SK-N-SH (cell line): ENCODE measurements around the gene ZNF683. TPM values are rescaled to one million over a fixed set of nuclear protein-coding genes. Genes with fewer than 3 reads are reported as not detected.
A peak's percentile ranks its signal among the peaks of the same experiment; 100 is the strongest.

Experiments
- CTCF ChIA-PET: fragments of 300-600, 350-600 bp; formaldehyde crosslinking; extraction: SDS; loops from one replicate; lab custom pipeline; 2021; lab: Yijun Ruan, JAX
- POLR2A ChIA-PET: fragments of 350-600 bp; sonication (Branson Sonifier 250); formaldehyde crosslinking; extraction: SDS; loops from one replicate; lab custom pipeline; 2020; ENCODE audit warnings: antibody characterized with exemption, inconsistent platforms; lab: Yijun Ruan, JAX
- DNase-seq: peaks from one replicate; pipeline ENCODE4 v3.0.0; 2012
- H2AFZ ChIP-seq: fragments of 200-600 bp; sonication (generic); 2 replicates; pipeline ENCODE4 v1.8.1; 2016; ENCODE audit warnings: antibody characterized with exemption, mild to moderate bottlenecking, low read depth
- H3F3A ChIP-seq: fragments of 200-600 bp; sonication (generic); replicated peaks from 2 replicates; pipeline ENCODE3; 2016; ENCODE audit warnings: antibody characterized with exemption, mild to moderate bottlenecking; ENCODE audit not compliant: insufficient read depth
- H3K27ac ChIP-seq, 2 experiments: fragments of 200-500 bp in 1 of 2; fragments of 200-600 bp in 1 of 2; sonication (Bioruptor generic) in 1 of 2; sonication (generic), shearing (Covaris generic) in 1 of 2; 2 replicates each; pipeline versions ENCODE4 v1.5.1 to v1.6.1; 2014 to 2016; ENCODE audit warnings: low read depth in 2 of 2, inconsistent platforms in 1 of 2, low read length in 1 of 2, mild to moderate bottlenecking in 1 of 2, mixed read lengths in 1 of 2
- H3K27me3 ChIP-seq: fragments of 200-600 bp; sonication (generic), shearing (Covaris generic); 2 replicates; pipeline ENCODE4 v1.6.1; 2016; ENCODE audit warnings: mixed run types; ENCODE audit not compliant: insufficient read depth
- H3K36me3 ChIP-seq, 2 experiments: fragments of 200-500 bp in 1 of 2; fragments of 200-600 bp in 1 of 2; sonication (Bioruptor generic) in 1 of 2; sonication (generic) in 1 of 2; replicated peaks in 1 of 2; 2 replicates each; pipeline versions ENCODE3 to v1.5.1; 2014 to 2016; ENCODE audit warnings: low read length in 1 of 2, mild to moderate bottlenecking in 1 of 2; ENCODE audit not compliant: insufficient read depth in 2 of 2, control insufficient read depth in 1 of 2
- H3K4me1 ChIP-seq, 2 experiments: fragments of 200-500 bp in 1 of 2; fragments of 200-600 bp in 1 of 2; sonication (Bioruptor generic) in 1 of 2; sonication (generic), shearing (Covaris generic) in 1 of 2; 2 replicates each; pipeline versions ENCODE4 v1.5.1 to v1.6.1; 2014 to 2016; ENCODE audit warnings: low read depth in 1 of 2, low read length in 1 of 2, mixed run types in 1 of 2; ENCODE audit not compliant: insufficient read depth in 2 of 2, control insufficient read depth in 1 of 2
- H3K4me2 ChIP-seq: fragments of 200-600 bp; sonication (generic), shearing (Covaris generic); 2 replicates; pipeline ENCODE4 v1.6.1; 2017; ENCODE audit warnings: mixed run types
- H3K4me3 ChIP-seq, 2 experiments: fragments of 200-500 bp in 1 of 2; fragments of 200-600 bp in 1 of 2; sonication (Bioruptor generic) in 1 of 2; sonication (generic), shearing (Covaris generic) in 1 of 2; 2 replicates each; pipeline versions ENCODE4 v1.5.1 to v1.8.1; 2014 to 2016; ENCODE audit warnings: low read depth in 2 of 2, inconsistent platforms in 1 of 2, low read length in 1 of 2, mild to moderate bottlenecking in 1 of 2, mixed read lengths in 1 of 2, moderate library complexity in 1 of 2
- H3K79me2 ChIP-seq: fragments of 200-600 bp; sonication (generic); 2 replicates; pipeline ENCODE4 v1.8.1; 2017; ENCODE audit warnings: mild to moderate bottlenecking; ENCODE audit not compliant: insufficient read depth
- H3K9ac ChIP-seq: fragments of 200-600 bp; sonication (generic); 2 replicates; pipeline ENCODE4 v1.6.1; 2017; ENCODE audit warnings: mixed run types
- H3K9me2 ChIP-seq: fragments of 200-600 bp; sonication (generic); 2 replicates; pipeline ENCODE4 v1.6.1; 2017; ENCODE audit warnings: mixed run types
- H3K9me3 ChIP-seq: fragments of 200-600 bp; sonication (generic); 2 replicates; pipeline ENCODE4 v1.6.1; 2017; ENCODE audit warnings: mixed run types, mild to moderate bottlenecking, moderate library complexity
- H4K20me1 ChIP-seq: fragments of 200-600 bp; sonication (generic); 2 replicates; pipeline ENCODE4 v1.6.1; 2017; ENCODE audit warnings: mild to moderate bottlenecking, mixed run types; ENCODE audit not compliant: insufficient read depth
- ELF1 ChIP-seq: IDR thresholded peaks from 2 replicates; pipeline ENCODE4 v1.4.0; 2012
- EZH2phosphoT487 ChIP-seq: fragments of 200-600 bp; sonication (generic); IDR thresholded peaks from 2 replicates; pipeline ENCODE4 v1.6.1; 2017; ENCODE audit warnings: low read depth, mixed run types, mild to moderate bottlenecking, antibody characterized with exemption, moderate library complexity, borderline replicate concordance
- FOXJ3 ChIP-seq: sonication (generic); formaldehyde crosslinking; IDR thresholded peaks from 2 replicates; pipeline ENCODE4 v1.5.1; 2020; ENCODE audit warnings: mild to moderate bottlenecking, missing genetic modification reagents
- FOXM1 ChIP-seq: IDR thresholded peaks from 2 replicates; pipeline ENCODE4 v1.4.0; 2012; ENCODE audit warnings: low read depth, mild to moderate bottlenecking
- GABPA ChIP-seq: IDR thresholded peaks from 2 replicates; pipeline ENCODE4 v1.4.0; 2012; ENCODE audit warnings: low read depth, mild to moderate bottlenecking
- JUND ChIP-seq: IDR thresholded peaks from 2 replicates; pipeline ENCODE4 v1.4.0; 2012
- MXI1 ChIP-seq: IDR thresholded peaks from 2 replicates; pipeline ENCODE4 v1.6.1; 2012; ENCODE audit warnings: mild to moderate bottlenecking, low read depth, low read length, improper control_type of control experiment
- NFIC ChIP-seq: IDR thresholded peaks from 2 replicates; pipeline ENCODE4 v1.4.0; 2012; ENCODE audit warnings: borderline replicate concordance
- NRF1 ChIP-seq: IDR thresholded peaks from 2 replicates; pipeline ENCODE4 v1.6.1; 2012; ENCODE audit warnings: low read depth, mild to moderate bottlenecking, low read length
- POLR2AphosphoS5 ChIP-seq: IDR thresholded peaks from 2 replicates; pipeline ENCODE4 v1.6.1; 2012; ENCODE audit warnings: low read depth, low read length
- RAD21 ChIP-seq: IDR thresholded peaks from 2 replicates; pipeline ENCODE4 v1.6.1; 2012; ENCODE audit warnings: mild to moderate bottlenecking, low read length
- RCOR1 ChIP-seq: fragments of 150-350 bp; IDR thresholded peaks from 2 replicates; pipeline ENCODE4 v1.6.1; 2017; ENCODE audit warnings: antibody characterized with exemption, low read length
- SIN3A ChIP-seq: IDR thresholded peaks from 2 replicates; pipeline ENCODE4 v1.6.1; 2012; ENCODE audit warnings: low read depth, mild to moderate bottlenecking, low read length, moderate library complexity, borderline replicate concordance
- TAF1 ChIP-seq: IDR thresholded peaks from 2 replicates; pipeline ENCODE4 v1.6.1; 2012; ENCODE audit warnings: low read depth, mild to moderate bottlenecking, low read length, moderate library complexity, borderline replicate concordance
- TEAD4 ChIP-seq: IDR thresholded peaks from 2 replicates; pipeline ENCODE4 v1.4.0; 2012; ENCODE audit warnings: mild to moderate bottlenecking, borderline replicate concordance; ENCODE audit not compliant: insufficient read depth
- WGBS: methylation state at CpG from one replicate; pipeline ENCODE4 v1.1.6; 2017; ENCODE audit warnings: low lambda C conversion rate; 5-methylcytosine and 5-hydroxymethylcytosine counted together
- polyA plus RNA-seq, 3 experiments: library from polyadenylated mRNA; depleted of rRNA; stranded (reverse); fragments of >200 nt; gene quantifications; 2 replicates each; pipeline ENCODE4 v1.2.3, GENCODE V29; 2012
- TF ChIP-seq, protein P1 (sequence below): IDR thresholded peaks from 2 replicates; pipeline ENCODE4 v1.4.0; 2012; ENCODE audit warnings: low read depth, borderline replicate concordance
- TF ChIP-seq, protein P2 (sequence below): fragments of 150-350 bp; IDR thresholded peaks from 2 replicates; pipeline ENCODE4 v1.6.1; 2017; ENCODE audit warnings: antibody characterized with exemption, low read length, low read depth, borderline replicate concordance
- TF ChIP-seq, protein P3 (sequence below): fragments of 150-350 bp; IDR thresholded peaks from 2 replicates; pipeline ENCODE4 v1.6.1; 2016; ENCODE audit warnings: mild to moderate bottlenecking, low read depth, low read length
- TF ChIP-seq, protein P4 (sequence below): IDR thresholded peaks from 2 replicates; pipeline ENCODE4 v1.6.1; 2012; ENCODE audit warnings: mild to moderate bottlenecking, low read depth, low read length, moderate library complexity
- TF ChIP-seq, protein P5 (sequence below): fragments of 200-600 bp; sonication (generic); IDR thresholded peaks from 2 replicates; pipeline ENCODE4 v1.6.1; 2017; ENCODE audit warnings: antibody characterized with exemption, mild to moderate bottlenecking, moderate library complexity

Gene ZNF683
- polyA plus RNA-seq, 1 of the 3 experiments (the other 2 are of a cell fraction): not detected

DNA sequence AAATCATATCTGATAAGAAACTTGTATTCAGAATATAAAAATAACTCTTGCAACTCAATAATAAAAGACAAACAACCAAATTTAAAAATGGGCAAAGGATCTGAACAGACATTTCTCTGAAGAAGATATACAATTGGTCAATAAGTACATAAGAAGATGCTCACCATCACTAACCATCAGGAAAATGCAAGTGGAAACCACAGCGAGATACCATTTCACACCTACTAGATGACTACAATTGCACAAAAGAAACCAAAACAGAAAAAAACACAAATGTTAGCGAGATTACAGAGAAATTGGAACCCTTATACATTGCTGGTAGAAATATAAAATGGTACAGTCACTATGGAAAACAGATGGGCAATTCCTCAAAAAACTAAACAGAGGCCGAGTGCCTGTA, 11.5 kb upstream of the ZNF683 start (continued):
- TF ChIP-seq, protein P1, sequence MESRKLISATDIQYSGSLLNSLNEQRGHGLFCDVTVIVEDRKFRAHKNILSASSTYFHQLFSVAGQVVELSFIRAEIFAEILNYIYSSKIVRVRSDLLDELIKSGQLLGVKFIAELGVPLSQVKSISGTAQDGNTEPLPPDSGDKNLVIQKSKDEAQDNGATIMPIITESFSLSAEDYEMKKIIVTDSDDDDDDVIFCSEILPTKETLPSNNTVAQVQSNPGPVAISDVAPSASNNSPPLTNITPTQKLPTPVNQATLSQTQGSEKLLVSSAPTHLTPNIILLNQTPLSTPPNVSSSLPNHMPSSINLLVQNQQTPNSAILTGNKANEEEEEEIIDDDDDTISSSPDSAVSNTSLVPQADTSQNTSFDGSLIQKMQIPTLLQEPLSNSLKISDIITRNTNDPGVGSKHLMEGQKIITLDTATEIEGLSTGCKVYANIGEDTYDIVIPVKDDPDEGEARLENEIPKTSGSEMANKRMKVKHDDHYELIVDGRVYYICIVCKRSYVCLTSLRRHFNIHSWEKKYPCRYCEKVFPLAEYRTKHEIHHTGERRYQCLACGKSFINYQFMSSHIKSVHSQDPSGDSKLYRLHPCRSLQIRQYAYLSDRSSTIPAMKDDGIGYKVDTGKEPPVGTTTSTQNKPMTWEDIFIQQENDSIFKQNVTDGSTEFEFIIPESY: no peak
- no peak for TF ChIP-seq TEAD4

DNA sequence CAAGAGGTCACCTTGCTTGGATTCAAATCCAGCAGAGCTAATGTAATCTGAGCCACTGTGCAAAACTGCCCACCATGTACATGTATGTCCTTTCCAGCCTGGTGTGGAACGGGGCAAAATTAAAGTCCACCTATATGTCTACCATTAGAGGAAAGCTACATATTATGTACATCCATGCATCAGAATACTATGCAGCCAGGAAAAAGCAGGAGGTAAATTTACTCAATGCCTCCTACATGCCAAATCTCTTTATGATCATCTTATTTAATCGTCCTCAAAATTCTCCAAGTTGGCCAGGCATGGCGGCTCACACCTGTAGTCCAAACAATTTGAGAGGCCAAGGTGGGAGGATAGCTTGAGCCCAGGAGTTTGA, 6.3 kb upstream of the ZNF683 start:
- ChIA-PET CTCF (interaction anchor here (0.6 to 7.5 kb wide), 3 partner anchors 16 to 449 kb away, joined by 3 to 89 read pairs (median 3); no protein-coding TSS in a partner anchor), POLR2A (no interaction called here)
- Histone ChIP-seq H2AFZ (no peak overlapping the region), H3K79me2 (no peaks in the 10 kb centered on the region), H3K9me3 (no peaks in the 10 kb centered on the region), H3K4me1 (peaks cover 0 to 6% of the 10 kb centered on the region in 2 experiments; a peak in 2 of 4 replicates), H3K9me2 (no peaks in the 10 kb centered on the region), H3K27me3 (no peaks in the 10 kb centered on the region), H3K9ac (no peak overlapping the region), H3K36me3 (no peaks in the 10 kb centered on the region), H4K20me1 (no peaks in the 10 kb centered on the region), H3K4me2 (peak overlapping the region; percentile 56; the same call in 1 of the 2 replicates), H3K27ac (no peak overlapping the region), H3K4me3 (no peak overlapping the region), H3F3A (peaks cover 14% of the 10 kb centered on the region)
- no peak for TF ChIP-seq MXI1
- no peak for TF ChIP-seq TEAD4
- TF ChIP-seq SIN3A: no peak
- TF ChIP-seq EZH2phosphoT487: no peak
- TF ChIP-seq, protein P2, sequence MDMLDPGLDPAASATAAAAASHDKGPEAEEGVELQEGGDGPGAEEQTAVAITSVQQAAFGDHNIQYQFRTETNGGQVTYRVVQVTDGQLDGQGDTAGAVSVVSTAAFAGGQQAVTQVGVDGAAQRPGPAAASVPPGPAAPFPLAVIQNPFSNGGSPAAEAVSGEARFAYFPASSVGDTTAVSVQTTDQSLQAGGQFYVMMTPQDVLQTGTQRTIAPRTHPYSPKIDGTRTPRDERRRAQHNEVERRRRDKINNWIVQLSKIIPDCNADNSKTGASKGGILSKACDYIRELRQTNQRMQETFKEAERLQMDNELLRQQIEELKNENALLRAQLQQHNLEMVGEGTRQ: no peak
- TF ChIP-seq TAF1: no peak
- no peak for TF ChIP-seq RAD21
- no peak for TF ChIP-seq NFIC
- no peak for TF ChIP-seq FOXM1
- no peak for TF ChIP-seq FOXJ3 (CRISPR knock-in tag)
- no peak for TF ChIP-seq RCOR1
- TF ChIP-seq, protein P3, sequence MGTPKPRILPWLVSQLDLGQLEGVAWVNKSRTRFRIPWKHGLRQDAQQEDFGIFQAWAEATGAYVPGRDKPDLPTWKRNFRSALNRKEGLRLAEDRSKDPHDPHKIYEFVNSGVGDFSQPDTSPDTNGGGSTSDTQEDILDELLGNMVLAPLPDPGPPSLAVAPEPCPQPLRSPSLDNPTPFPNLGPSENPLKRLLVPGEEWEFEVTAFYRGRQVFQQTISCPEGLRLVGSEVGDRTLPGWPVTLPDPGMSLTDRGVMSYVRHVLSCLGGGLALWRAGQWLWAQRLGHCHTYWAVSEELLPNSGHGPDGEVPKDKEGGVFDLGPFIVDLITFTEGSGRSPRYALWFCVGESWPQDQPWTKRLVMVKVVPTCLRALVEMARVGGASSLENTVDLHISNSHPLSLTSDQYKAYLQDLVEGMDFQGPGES: no peak
- TF ChIP-seq GABPA: no peak
- no peak for TF ChIP-seq NRF1
- no peak for TF ChIP-seq ELF1
- no peak for TF ChIP-seq POLR2AphosphoS5
- TF ChIP-seq, protein P4, sequence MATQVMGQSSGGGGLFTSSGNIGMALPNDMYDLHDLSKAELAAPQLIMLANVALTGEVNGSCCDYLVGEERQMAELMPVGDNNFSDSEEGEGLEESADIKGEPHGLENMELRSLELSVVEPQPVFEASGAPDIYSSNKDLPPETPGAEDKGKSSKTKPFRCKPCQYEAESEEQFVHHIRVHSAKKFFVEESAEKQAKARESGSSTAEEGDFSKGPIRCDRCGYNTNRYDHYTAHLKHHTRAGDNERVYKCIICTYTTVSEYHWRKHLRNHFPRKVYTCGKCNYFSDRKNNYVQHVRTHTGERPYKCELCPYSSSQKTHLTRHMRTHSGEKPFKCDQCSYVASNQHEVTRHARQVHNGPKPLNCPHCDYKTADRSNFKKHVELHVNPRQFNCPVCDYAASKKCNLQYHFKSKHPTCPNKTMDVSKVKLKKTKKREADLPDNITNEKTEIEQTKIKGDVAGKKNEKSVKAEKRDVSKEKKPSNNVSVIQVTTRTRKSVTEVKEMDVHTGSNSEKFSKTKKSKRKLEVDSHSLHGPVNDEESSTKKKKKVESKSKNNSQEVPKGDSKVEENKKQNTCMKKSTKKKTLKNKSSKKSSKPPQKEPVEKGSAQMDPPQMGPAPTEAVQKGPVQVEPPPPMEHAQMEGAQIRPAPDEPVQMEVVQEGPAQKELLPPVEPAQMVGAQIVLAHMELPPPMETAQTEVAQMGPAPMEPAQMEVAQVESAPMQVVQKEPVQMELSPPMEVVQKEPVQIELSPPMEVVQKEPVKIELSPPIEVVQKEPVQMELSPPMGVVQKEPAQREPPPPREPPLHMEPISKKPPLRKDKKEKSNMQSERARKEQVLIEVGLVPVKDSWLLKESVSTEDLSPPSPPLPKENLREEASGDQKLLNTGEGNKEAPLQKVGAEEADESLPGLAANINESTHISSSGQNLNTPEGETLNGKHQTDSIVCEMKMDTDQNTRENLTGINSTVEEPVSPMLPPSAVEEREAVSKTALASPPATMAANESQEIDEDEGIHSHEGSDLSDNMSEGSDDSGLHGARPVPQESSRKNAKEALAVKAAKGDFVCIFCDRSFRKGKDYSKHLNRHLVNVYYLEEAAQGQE: no peak
- no peak for TF ChIP-seq JUND
- TF ChIP-seq, protein P5, sequence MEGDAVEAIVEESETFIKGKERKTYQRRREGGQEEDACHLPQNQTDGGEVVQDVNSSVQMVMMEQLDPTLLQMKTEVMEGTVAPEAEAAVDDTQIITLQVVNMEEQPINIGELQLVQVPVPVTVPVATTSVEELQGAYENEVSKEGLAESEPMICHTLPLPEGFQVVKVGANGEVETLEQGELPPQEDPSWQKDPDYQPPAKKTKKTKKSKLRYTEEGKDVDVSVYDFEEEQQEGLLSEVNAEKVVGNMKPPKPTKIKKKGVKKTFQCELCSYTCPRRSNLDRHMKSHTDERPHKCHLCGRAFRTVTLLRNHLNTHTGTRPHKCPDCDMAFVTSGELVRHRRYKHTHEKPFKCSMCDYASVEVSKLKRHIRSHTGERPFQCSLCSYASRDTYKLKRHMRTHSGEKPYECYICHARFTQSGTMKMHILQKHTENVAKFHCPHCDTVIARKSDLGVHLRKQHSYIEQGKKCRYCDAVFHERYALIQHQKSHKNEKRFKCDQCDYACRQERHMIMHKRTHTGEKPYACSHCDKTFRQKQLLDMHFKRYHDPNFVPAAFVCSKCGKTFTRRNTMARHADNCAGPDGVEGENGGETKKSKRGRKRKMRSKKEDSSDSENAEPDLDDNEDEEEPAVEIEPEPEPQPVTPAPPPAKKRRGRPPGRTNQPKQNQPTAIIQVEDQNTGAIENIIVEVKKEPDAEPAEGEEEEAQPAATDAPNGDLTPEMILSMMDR: no peak
- 90% methylated on average over 3 of the region's 3 CpGs for WGBS
- no peak for DNase-seq
